ENCODE measurements around the gene ZNF530. TPM values are rescaled to one million over a fixed set of nuclear protein-coding genes. Genes with fewer than 3 reads are reported as not detected.
A peak's percentile ranks its signal among the peaks of the same experiment; 100 is the strongest.

ZNF530 gene
- total and polyA plus RNA-seq, 9 of the 15 experiments (the other 6 are each of a cell fraction or from before 2014, with no cell fraction given) = 0.28 to 5.9 (median 4.0) TPM

- TF ChIP-seq PREB (CRISPR knock-in tag; IDR thresholded peaks at IDR 0.05) (peak; percentile 90; the same call in 1 of the 2 replicates), SRF (CRISPR knock-in tag; IDR thresholded peaks at IDR 0.05) (0 out of 4 replicates have a peak, but pooled peaks of 1 of the 2 experiments have one; percentile 16), EGR1 (conservative IDR thresholded peaks at IDR 0.05) (peak; percentile 53; the same call in 1 of the 2 replicates), KDM5B (IDR thresholded peaks at IDR 0.05; ENCODE audit: insufficient replicate concordance, low read depth, low read length) (peak; percentile 55), TCF3 (CRISPR knock-in tag; IDR thresholded peaks at IDR 0.05) (no peak), ZNF184 (CRISPR knock-in tag; IDR thresholded peaks at IDR 0.05) (no peak), TFAP4 (CRISPR knock-in tag; IDR thresholded peaks at IDR 0.05; ENCODE audit: borderline replicate concordance) (peak; percentile 88), KAT7 (CRISPR knock-in tag; IDR thresholded peaks at IDR 0.05; ENCODE audit: borderline replicate concordance) (no peak), XRCC4 (IDR thresholded peaks at IDR 0.05; ENCODE audit: extremely low read depth, insufficient read depth, insufficient read length) (no peak), U2AF1 (optimal IDR thresholded peaks at IDR 0.05; ENCODE audit: low read depth, low read length) (no peak), ZBTB40 (IDR thresholded peaks at IDR 0.05) (peak; percentile 91), ZBTB40 (CRISPR knock-in tag; IDR thresholded peaks at IDR 0.05) (no peak), ZNF41 (CRISPR knock-in tag; conservative IDR thresholded peaks at IDR 0.05) (no peak), POLR2G (IDR thresholded peaks at IDR 0.05; ENCODE audit: low read depth, low read length) (peak; percentile 83), MXD1 (CRISPR knock-in tag; IDR thresholded peaks at IDR 0.05; ENCODE audit: borderline replicate concordance, poor library complexity, severe bottlenecking) (no peak)
Observed at GRCh38 chr19:57632987-57633831, 33.5 kb downstream of the ZNF530 start, which contains the start of gene ZNF211 (continued).

Measured in K562 (cell line).